Stimulated activated CD4-positive, alpha-beta T cell treated with anti-CD3 and anti-CD28 coated beads, Interleukin-2, amount 100 ng/mL, for 4 hours (primary cell): ENCODE data around the gene CKB.

Experiments used
- DNase-seq: peaks from one replicate; pipeline ENCODE4 v3.0.0-alpha.2; 2020; ENCODE audit warnings: low read depth

CKB gene

GRCh38 chr14:103537175-103537990 lies 14.8 kb upstream of the CKB start:
- DNase-seq: no peak

GRCh38 chr14:103536693-103537092 lies 14.1 kb upstream of the CKB start:
- DNase-seq: no peak

- DNase-seq: no peak
These were observed 13.4 kb upstream of the CKB start for GRCh38 chr14:103535891-103536565.

GRCh38 chr14:103535081-103535890 lies 12.7 kb upstream of the CKB start:
- no peak for DNase-seq

GRCh38 chr14:103534576-103535061 lies 12.0 kb upstream of the CKB start:
- no peak for DNase-seq

GRCh38 chr14:103533999-103534575 lies 11.5 kb upstream of the CKB start:
- DNase-seq: no peak

GRCh38 chr14:103533137-103533998 lies 10.7 kb upstream of the CKB start:
- DNase-seq: no peak

GRCh38 chr14:103532216-103533136 lies 9.8 kb upstream of the CKB start:
- no peak for DNase-seq

GRCh38 chr14:103531421-103532215 lies 9.0 kb upstream of the CKB start:
- DNase-seq: no peak

GRCh38 chr14:103530831-103531230 lies 8.2 kb upstream of the CKB start:
- DNase-seq: no peak

GRCh38 chr14:103530390-103530789 lies 7.8 kb upstream of the CKB start:
- DNase-seq: no peak

GRCh38 chr14:103529383-103530365 lies 7.0 kb upstream of the CKB start:
- no peak for DNase-seq

- peak; percentile 65 for DNase-seq
These were observed 6.2 kb upstream of the CKB start, which contains the start of gene TRMT61A for GRCh38 chr14:103528587-103529382. TRMT61A (plus strand) TSS chr14:103529196; CDS start chr14:103529979, 783 bp downstream.

GRCh38 chr14:103528146-103528586 lies 5.5 kb upstream of the CKB start:
- DNase-seq: no peak

- no peak for DNase-seq
These were observed 4.9 kb upstream of the CKB start for GRCh38 chr14:103527408-103528145.

- DNase-seq: no peak
These were observed 4.3 kb upstream of the CKB start for GRCh38 chr14:103526914-103527248.
